Neural progenitor cell (in vitro differentiated cells): ENCODE measurements around the gene TBK1.

Source experiments
- EZH2phosphoT487 ChIP-seq: fragments of 200-600 bp; sonication (generic); IDR thresholded peaks from 2 replicates; pipeline ENCODE4 v1.6.1; 2017; ENCODE audit warnings: antibody characterized with exemption
- TF ChIP-seq, protein P1 (sequence below): fragments of 200-600 bp; sonication (generic); IDR thresholded peaks from 2 replicates; pipeline ENCODE4 v1.5.1; 2017; ENCODE audit warnings: antibody characterized with exemption, mild to moderate bottlenecking

DNA sequence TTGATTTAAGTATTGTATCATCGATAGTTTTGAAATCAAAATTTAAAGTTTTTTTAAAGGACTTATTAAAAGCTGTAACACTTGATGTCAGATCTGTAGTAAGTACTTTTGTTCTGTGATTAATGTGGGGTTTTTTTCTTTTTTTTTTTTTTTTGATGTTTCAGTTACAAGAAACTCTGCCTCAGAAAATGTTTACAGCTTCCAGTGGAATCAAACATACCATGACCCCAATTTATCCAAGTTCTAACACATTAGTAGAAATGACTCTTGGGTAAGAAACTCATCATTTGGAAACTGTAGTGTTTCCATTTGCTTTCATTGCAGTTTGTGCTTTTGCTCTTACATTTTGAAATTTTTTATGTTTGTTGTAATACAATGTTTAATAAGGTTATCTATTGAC lies 45.6 kb downstream of the TBK1 start:
- TF ChIP-seq, protein P1, sequence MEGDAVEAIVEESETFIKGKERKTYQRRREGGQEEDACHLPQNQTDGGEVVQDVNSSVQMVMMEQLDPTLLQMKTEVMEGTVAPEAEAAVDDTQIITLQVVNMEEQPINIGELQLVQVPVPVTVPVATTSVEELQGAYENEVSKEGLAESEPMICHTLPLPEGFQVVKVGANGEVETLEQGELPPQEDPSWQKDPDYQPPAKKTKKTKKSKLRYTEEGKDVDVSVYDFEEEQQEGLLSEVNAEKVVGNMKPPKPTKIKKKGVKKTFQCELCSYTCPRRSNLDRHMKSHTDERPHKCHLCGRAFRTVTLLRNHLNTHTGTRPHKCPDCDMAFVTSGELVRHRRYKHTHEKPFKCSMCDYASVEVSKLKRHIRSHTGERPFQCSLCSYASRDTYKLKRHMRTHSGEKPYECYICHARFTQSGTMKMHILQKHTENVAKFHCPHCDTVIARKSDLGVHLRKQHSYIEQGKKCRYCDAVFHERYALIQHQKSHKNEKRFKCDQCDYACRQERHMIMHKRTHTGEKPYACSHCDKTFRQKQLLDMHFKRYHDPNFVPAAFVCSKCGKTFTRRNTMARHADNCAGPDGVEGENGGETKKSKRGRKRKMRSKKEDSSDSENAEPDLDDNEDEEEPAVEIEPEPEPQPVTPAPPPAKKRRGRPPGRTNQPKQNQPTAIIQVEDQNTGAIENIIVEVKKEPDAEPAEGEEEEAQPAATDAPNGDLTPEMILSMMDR, result no peak
- no peak for TF ChIP-seq EZH2phosphoT487
